ENCODE measurements around the gene FADS6. TPM values are rescaled to one million over a fixed set of nuclear protein-coding genes. Genes with fewer than 3 reads are reported as not detected.

FADS6 gene
- total and polyA plus RNA-seq, 2 experiments from 2014 or later = 0.42 to 0.73 TPM

DNA sequence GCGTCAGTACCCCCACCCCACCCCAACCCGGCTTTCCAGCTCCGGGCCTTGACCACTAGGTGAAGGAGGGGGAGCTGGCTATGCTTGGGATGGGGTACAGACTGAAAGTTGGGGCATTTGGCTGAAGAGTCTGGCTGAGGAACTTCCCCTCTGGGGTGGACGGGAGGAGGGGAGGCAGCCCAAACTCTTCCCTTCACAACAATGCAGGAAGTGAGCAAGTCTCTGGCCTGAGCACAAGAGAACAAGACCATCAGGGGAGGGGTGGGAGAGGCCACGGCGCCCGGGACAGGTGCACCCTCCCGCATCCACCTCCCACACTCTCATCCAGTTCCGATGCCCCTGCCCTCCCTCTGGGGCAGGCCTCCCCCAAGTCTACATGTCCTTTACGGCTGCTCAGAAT is 24.0 kb upstream of the FADS6 start (continued):
- TF ChIP-seq, protein P1, sequence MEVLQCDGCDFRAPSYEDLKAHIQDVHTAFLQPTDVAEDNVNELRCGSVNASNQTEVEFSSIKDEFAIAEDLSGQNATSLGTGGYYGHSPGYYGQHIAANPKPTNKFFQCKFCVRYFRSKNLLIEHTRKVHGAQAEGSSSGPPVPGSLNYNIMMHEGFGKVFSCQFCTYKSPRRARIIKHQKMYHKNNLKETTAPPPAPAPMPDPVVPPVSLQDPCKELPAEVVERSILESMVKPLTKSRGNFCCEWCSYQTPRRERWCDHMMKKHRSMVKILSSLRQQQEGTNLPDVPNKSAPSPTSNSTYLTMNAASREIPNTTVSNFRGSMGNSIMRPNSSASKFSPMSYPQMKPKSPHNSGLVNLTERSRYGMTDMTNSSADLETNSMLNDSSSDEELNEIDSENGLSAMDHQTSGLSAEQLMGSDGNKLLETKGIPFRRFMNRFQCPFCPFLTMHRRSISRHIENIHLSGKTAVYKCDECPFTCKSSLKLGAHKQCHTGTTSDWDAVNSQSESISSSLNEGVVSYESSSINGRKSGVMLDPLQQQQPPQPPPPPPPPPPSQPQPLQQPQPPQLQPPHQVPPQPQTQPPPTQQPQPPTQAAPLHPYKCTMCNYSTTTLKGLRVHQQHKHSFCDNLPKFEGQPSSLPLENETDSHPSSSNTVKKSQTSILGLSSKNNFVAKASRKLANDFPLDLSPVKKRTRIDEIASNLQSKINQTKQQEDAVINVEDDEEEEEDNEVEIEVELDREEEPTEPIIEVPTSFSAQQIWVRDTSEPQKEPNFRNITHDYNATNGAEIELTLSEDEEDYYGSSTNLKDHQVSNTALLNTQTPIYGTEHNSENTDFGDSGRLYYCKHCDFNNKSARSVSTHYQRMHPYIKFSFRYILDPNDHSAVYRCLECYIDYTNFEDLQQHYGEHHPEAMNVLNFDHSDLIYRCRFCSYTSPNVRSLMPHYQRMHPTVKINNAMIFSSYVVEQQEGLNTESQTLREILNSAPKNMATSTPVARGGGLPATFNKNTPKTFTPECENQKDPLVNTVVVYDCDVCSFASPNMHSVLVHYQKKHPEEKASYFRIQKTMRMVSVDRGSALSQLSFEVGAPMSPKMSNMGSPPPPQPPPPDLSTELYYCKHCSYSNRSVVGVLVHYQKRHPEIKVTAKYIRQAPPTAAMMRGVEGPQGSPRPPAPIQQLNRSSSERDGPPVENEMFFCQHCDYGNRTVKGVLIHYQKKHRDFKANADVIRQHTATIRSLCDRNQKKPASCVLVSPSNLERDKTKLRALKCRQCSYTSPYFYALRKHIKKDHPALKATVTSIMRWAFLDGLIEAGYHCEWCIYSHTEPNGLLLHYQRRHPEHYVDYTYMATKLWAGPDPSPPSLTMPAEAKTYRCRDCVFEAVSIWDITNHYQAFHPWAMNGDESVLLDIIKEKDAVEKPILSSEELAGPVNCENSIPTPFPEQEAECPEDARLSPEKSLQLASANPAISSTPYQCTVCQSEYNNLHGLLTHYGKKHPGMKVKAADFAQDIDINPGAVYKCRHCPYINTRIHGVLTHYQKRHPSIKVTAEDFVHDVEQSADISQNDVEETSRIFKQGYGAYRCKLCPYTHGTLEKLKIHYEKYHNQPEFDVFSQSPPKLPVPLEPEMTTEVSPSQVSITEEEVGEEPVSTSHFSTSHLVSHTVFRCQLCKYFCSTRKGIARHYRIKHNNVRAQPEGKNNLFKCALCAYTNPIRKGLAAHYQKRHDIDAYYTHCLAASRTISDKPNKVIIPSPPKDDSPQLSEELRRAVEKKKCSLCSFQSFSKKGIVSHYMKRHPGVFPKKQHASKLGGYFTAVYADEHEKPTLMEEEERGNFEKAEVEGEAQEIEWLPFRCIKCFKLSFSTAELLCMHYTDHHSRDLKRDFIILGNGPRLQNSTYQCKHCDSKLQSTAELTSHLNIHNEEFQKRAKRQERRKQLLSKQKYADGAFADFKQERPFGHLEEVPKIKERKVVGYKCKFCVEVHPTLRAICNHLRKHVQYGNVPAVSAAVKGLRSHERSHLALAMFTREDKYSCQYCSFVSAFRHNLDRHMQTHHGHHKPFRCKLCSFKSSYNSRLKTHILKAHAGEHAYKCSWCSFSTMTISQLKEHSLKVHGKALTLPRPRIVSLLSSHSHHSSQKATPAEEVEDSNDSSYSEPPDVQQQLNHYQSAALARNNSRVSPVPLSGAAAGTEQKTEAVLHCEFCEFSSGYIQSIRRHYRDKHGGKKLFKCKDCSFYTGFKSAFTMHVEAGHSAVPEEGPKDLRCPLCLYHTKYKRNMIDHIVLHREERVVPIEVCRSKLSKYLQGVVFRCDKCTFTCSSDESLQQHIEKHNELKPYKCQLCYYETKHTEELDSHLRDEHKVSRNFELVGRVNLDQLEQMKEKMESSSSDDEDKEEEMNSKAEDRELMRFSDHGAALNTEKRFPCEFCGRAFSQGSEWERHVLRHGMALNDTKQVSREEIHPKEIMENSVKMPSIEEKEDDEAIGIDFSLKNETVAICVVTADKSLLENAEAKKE (CRISPR knock-in tag; IDR thresholded peaks at IDR 0.05) = no peak
- TF ChIP-seq ZNF331 (CRISPR knock-in tag; IDR thresholded peaks at IDR 0.05; ENCODE audit: low read depth) (no peak), ZNF114 (CRISPR knock-in tag; IDR thresholded peaks at IDR 0.05) (no peak), JUNB (IDR thresholded peaks at IDR 0.05; ENCODE audit: unreplicated experiment) (no peak)

- TF ChIP-seq, protein P2, sequence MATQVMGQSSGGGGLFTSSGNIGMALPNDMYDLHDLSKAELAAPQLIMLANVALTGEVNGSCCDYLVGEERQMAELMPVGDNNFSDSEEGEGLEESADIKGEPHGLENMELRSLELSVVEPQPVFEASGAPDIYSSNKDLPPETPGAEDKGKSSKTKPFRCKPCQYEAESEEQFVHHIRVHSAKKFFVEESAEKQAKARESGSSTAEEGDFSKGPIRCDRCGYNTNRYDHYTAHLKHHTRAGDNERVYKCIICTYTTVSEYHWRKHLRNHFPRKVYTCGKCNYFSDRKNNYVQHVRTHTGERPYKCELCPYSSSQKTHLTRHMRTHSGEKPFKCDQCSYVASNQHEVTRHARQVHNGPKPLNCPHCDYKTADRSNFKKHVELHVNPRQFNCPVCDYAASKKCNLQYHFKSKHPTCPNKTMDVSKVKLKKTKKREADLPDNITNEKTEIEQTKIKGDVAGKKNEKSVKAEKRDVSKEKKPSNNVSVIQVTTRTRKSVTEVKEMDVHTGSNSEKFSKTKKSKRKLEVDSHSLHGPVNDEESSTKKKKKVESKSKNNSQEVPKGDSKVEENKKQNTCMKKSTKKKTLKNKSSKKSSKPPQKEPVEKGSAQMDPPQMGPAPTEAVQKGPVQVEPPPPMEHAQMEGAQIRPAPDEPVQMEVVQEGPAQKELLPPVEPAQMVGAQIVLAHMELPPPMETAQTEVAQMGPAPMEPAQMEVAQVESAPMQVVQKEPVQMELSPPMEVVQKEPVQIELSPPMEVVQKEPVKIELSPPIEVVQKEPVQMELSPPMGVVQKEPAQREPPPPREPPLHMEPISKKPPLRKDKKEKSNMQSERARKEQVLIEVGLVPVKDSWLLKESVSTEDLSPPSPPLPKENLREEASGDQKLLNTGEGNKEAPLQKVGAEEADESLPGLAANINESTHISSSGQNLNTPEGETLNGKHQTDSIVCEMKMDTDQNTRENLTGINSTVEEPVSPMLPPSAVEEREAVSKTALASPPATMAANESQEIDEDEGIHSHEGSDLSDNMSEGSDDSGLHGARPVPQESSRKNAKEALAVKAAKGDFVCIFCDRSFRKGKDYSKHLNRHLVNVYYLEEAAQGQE (IDR thresholded peaks at IDR 0.05; ENCODE audit: unreplicated experiment) = no peak
- TF ChIP-seq ZNF114 (CRISPR knock-in tag; IDR thresholded peaks at IDR 0.05) = no peak
- peaks cover 13% of the 10 kb centered on the region; the same call in 1 of the 2 replicates for H3K27me3 ChIP-seq (ENCODE audit: insufficient read depth)
- Mint-ChIP-seq H3K9me3 (no peaks in the 10 kb centered on the region; the same call in 2 of the 3 replicates), H3K27me3 (ENCODE audit: insufficient read depth, low read depth, poor library complexity) (peaks cover 11% of the 10 kb centered on the region), H3K36me3 (ENCODE audit: low read depth) (no peaks in the 10 kb centered on the region; the same call in 2 of the 3 replicates), H3K4me1 (peaks cover 7% of the 10 kb centered on the region), H3K4me3 (no peak overlapping the region), H3K27ac (no peak overlapping the region)
- no peak for DNase-seq (ENCODE audit: low spot score)
- no peak overlapping the region for H3K27ac ChIP-seq (ENCODE audit: low read depth)
- no peaks in the 10 kb centered on the region for H3F3A ChIP-seq (replicated peaks; ENCODE audit: low read depth)
- H3K36me3 ChIP-seq (ENCODE audit: insufficient read depth) = no peaks in the 10 kb centered on the region; the same call in 1 of the 2 replicates
- no peak overlapping the region for H2AFZ ChIP-seq
- no peaks in the 10 kb centered on the region for H3K9me2 ChIP-seq (ENCODE audit: insufficient read depth)
- no peak overlapping the region for H3K4me3 ChIP-seq
- no peak overlapping the region for H3K4me2 ChIP-seq
- H3K79me2 ChIP-seq (replicated peaks; ENCODE audit: insufficient read depth) = no peaks in the 10 kb centered on the region
- no peaks in the 10 kb centered on the region for H4K20me1 ChIP-seq (replicated peaks; ENCODE audit: insufficient read depth)
- no peaks in the 10 kb centered on the region for H3K4me1 ChIP-seq (ENCODE audit: insufficient read depth)
- ATAC-seq = no peak
These were observed 23.4 kb upstream of the FADS6 start for GRCh38 chr17:74916851-74917199.

All from GM23338 (cell line).